Kidney (tissue), 14 donors: Measurements from ENCODE around the gene PLIN5. TPM values are rescaled to one million over a fixed set of nuclear protein-coding genes. Genes with fewer than 3 reads are reported as not detected.

Source experiments
- DNase-seq, 5 donors: peaks; one replicate each; pipeline ENCODE4 v3.0.0-alpha.2; 2013 to 2020
- FAIRE-seq: peaks from 2 replicates; lab custom pipeline; 2012; peaks lifted over from hg19 to GRCh38; lab: Jason Lieb, UNC
- H3K27ac ChIP-seq, 2 donors: one replicate each; pipeline ENCODE4 v1.7.0; 2013; ENCODE audit warnings: low read depth in 2 of 2, low read length in 2 of 2, inconsistent platforms in 1 of 2
- H3K27me3 ChIP-seq: one replicate; pipeline ENCODE4 v1.7.1; 2013; ENCODE audit warnings: low read length, inconsistent platforms; ENCODE audit not compliant: control insufficient read depth, insufficient read depth
- H3K36me3 ChIP-seq, 3 donors: one replicate each; pipeline versions ENCODE4 v1.7.0 to v1.7.1; 2013; ENCODE audit warnings: low read length in 3 of 3, control low read depth in 1 of 3, inconsistent platforms in 1 of 3; ENCODE audit not compliant: insufficient read depth in 3 of 3, control insufficient read depth in 2 of 3
- H3K4me1 ChIP-seq, 3 donors: one replicate each; pipeline versions ENCODE4 v1.7.0 to v1.7.1; 2013; ENCODE audit warnings: low read length in 3 of 3, inconsistent platforms in 1 of 3, low read depth in 1 of 3; ENCODE audit not compliant: control insufficient read depth in 2 of 3, insufficient read depth in 2 of 3
- H3K4me3 ChIP-seq, 3 donors: one replicate each; pipeline versions ENCODE4 v1.7.0 to v1.8.1; 2013; ENCODE audit warnings: low read length in 3 of 3, control low read depth in 1 of 3, inconsistent platforms in 1 of 3
- H3K9ac ChIP-seq, 3 donors: one replicate each; pipeline versions ENCODE4 v1.7.0 to v1.7.1; 2013; ENCODE audit warnings: low read length in 3 of 3, control low read depth in 1 of 3, inconsistent platforms in 1 of 3
- H3K9me3 ChIP-seq, 3 donors: one replicate each; pipeline versions ENCODE4 v1.7.0 to v1.7.1; 2013; ENCODE audit warnings: low read length in 3 of 3, control low read depth in 1 of 3, inconsistent platforms in 1 of 3; ENCODE audit not compliant: control insufficient read depth in 2 of 3, insufficient read depth in 1 of 3
- CTCF ChIP-seq: IDR thresholded peaks from 3 replicates; pipeline ENCODE4 v1.5.1; 2012; ENCODE audit warnings: mild to moderate bottlenecking, moderate library complexity, borderline replicate concordance; ENCODE audit not compliant: insufficient read depth; ENCODE audit errors: extremely low read depth
- intact Hi-C: fragments of 100-400 bp; cut with DNase I; formaldehyde crosslinking; loops from one replicate; pipeline ENCODE4 v1.11.1; 2022
- polyA plus RNA-seq: library from polyadenylated mRNA; stranded (reverse); fragments of 350-450 nt; fragmentation: Illumina TruSeq; extraction: RNeasy Lipid Tissue Mini Kit (QIAGEN cat#74804); gene quantifications from one replicate; pipeline ENCODE4 v1.2.3, GENCODE V29; 2014; ENCODE audit warnings: low read depth, low replicate concordance; ENCODE audit not compliant: insufficient read depth
- total RNA-seq: library from RNA; stranded (reverse); fragmentation: NEBNext Ultra II Directional; extraction: Animal tissue kit (Norgen Biotek cat#: 25700); gene quantifications from one replicate; pipeline ENCODE4 v1.2.1, GENCODE V29; 2021
- donor health status: control.
- donor health status: control.
- donor health status: control.
- donor health status: control.
- donor health status: control.
- donor health status: DM: yes; HTN: yes; CAD: no.
- donor health status: Normal renal cell carcinoma (clear cell type).

Gene PLIN5
- total and polyA plus RNA-seq, 2 donors from 2014 or later, result 21.2 to 30.7 TPM

- FAIRE-seq (no peak), DNase-seq (no peak)
- Histone ChIP-seq H3K4me3 (no peak overlapping the region), H3K27ac (no peak overlapping the region), H3K9ac (no peak overlapping the region), H3K36me3 (peaks cover 7 to 19% (median 13%) of the 10 kb centered on the region in 3 donors), H3K27me3 (no peaks in the 10 kb centered on the region), H3K4me1 (peaks cover 0 to 3% (median 0%) of the 10 kb centered on the region in 3 donors), H3K9me3 (peaks cover 0 to 3% (median 0%) of the 10 kb centered on the region in 3 donors)
- TF ChIP-seq CTCF, result no peak
- intact Hi-C loops, result no loop called here
Measured at GRCh38 chr19:4488496-4488895, 46.5 kb downstream of the PLIN5 start.

GRCh38 chr19:4487572-4487971 is 47.5 kb downstream of the PLIN5 start:
- FAIRE-seq (no peak), DNase-seq (no peak)
- H3K4me1 ChIP-seq, result peaks cover 0 to 3% (median 0%) of the 10 kb centered on the region in 3 donors
- no peak overlapping the region for H3K4me3 ChIP-seq
- no peak for TF ChIP-seq CTCF
- no peaks in the 10 kb centered on the region for H3K27me3 ChIP-seq
- intact Hi-C loops, result no loop called here
- H3K9me3 ChIP-seq, result peaks cover 0 to 3% (median 0%) of the 10 kb centered on the region in 3 donors
- peaks cover 7 to 12% (median 7%) of the 10 kb centered on the region in 3 donors for H3K36me3 ChIP-seq
- H3K27ac ChIP-seq, result no peak overlapping the region
- H3K9ac ChIP-seq, result no peak overlapping the region

GRCh38 chr19:4483385-4483784 is 51.6 kb downstream of the PLIN5 start:
- DNase-seq, result no peak
- Histone ChIP-seq H3K9ac (no peak overlapping the region), H3K4me3 (no peak overlapping the region), H3K4me1 (no peaks in the 10 kb centered on the region), H3K36me3 (peaks cover 0 to 3% (median 3%) of the 10 kb centered on the region in 3 donors), H3K9me3 (no peaks in the 10 kb centered on the region), H3K27me3 (no peaks in the 10 kb centered on the region), H3K27ac (no peak overlapping the region)
- no peak for TF ChIP-seq CTCF
- intact Hi-C loops, result no loop called here
- no peak for FAIRE-seq

GRCh38 chr19:4482721-4483364 is 52.2 kb downstream of the PLIN5 start:
- intact Hi-C loops, result no loop called here
- DNase-seq (no peak), FAIRE-seq (no peak)
- Histone ChIP-seq H3K9ac (no peak overlapping the region), H3K9me3 (no peaks in the 10 kb centered on the region), H3K4me1 (no peaks in the 10 kb centered on the region), H3K4me3 (no peak overlapping the region), H3K36me3 (peaks cover 0 to 2% (median 0%) of the 10 kb centered on the region in 3 donors), H3K27ac (no peak overlapping the region), H3K27me3 (no peaks in the 10 kb centered on the region)
- no peak for TF ChIP-seq CTCF
